DND-41 (cell line): Measurements from ENCODE around the gene MYO16.

Experiments
- EZH2 ChIP-seq: IDR thresholded peaks from 3 replicates; pipeline ENCODE4 v1.6.1; 2012; ENCODE audit warnings: borderline replicate concordance, low read depth, mild to moderate bottlenecking, moderate library complexity, low read length, inconsistent platforms; ENCODE audit not compliant: severe bottlenecking
- TF ChIP-seq, protein P1 (sequence below): IDR thresholded peaks from 2 replicates; pipeline ENCODE4 v1.5.1; 2012; ENCODE audit warnings: borderline replicate concordance, low read length, moderate library complexity, mild to moderate bottlenecking; ENCODE audit not compliant: poor library complexity, severe bottlenecking; ENCODE audit errors: extremely low read depth

DNA sequence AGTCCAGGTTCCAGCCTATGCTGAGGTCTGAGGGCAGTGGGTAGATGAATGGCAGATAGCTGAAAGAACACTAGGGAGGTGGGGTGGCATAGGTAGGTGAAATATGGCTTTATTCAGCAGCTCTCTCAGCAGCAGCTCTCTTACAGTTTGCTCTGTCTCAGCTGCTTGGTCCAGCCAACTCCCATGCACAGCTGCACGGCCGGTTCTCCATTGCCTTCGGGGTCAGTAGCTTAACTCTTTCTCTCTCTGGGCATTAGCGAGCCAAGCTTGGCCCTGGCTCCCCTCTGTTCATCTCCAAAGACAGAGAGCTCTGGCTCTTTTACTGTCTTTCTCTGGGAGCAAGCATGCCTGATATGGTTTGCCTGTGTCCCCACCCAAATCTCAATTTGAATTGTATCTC is 151.9 kb downstream of the MYO16 start:
- TF ChIP-seq, protein P1, sequence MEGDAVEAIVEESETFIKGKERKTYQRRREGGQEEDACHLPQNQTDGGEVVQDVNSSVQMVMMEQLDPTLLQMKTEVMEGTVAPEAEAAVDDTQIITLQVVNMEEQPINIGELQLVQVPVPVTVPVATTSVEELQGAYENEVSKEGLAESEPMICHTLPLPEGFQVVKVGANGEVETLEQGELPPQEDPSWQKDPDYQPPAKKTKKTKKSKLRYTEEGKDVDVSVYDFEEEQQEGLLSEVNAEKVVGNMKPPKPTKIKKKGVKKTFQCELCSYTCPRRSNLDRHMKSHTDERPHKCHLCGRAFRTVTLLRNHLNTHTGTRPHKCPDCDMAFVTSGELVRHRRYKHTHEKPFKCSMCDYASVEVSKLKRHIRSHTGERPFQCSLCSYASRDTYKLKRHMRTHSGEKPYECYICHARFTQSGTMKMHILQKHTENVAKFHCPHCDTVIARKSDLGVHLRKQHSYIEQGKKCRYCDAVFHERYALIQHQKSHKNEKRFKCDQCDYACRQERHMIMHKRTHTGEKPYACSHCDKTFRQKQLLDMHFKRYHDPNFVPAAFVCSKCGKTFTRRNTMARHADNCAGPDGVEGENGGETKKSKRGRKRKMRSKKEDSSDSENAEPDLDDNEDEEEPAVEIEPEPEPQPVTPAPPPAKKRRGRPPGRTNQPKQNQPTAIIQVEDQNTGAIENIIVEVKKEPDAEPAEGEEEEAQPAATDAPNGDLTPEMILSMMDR = no peak
- no peak for TF ChIP-seq EZH2
